Ammon's horn (tissue), 1 donor: ENCODE results near the gene ASB5.
"Not testable (repeated sequence)": the region's sequence is repeated elsewhere in the genome, so short reads cannot be mapped to it uniquely, and the experiment has no call there.

Experiments
- DNase-seq: peaks from one replicate; pipeline ENCODE4 v3.0.0-alpha.2; 2016; ENCODE audit warnings: low spot score

Gene ASB5

GRCh38 chr4:176222149-176222548, 46.9 kb downstream of the ASB5 start:
- DNase-seq = no peak

GRCh38 chr4:176217510-176217909, 51.5 kb downstream of the ASB5 start:
- no peak for DNase-seq

- DNase-seq = not testable (repeated sequence)
Measured at GRCh38 chr4:176212351-176212750, 56.7 kb downstream of the ASB5 start.

- DNase-seq = no peak
Measured at GRCh38 chr4:176210579-176211296, 58.3 kb downstream of the ASB5 start.

GRCh38 chr4:176210101-176210500, 58.9 kb downstream of the ASB5 start:
- DNase-seq = no peak

GRCh38 chr4:176209535-176209934, 59.5 kb downstream of the ASB5 start:
- DNase-seq = no peak

- no peak for DNase-seq
Measured at GRCh38 chr4:176207839-176208238, 61.2 kb downstream of the ASB5 start.

- DNase-seq = no peak
Measured at GRCh38 chr4:176205299-176205698, 63.7 kb downstream of the ASB5 start.

- DNase-seq = no peak
Measured at GRCh38 chr4:176198316-176198903, 70.6 kb downstream of the ASB5 start.

GRCh38 chr4:176195184-176195978, 73.6 kb downstream of the ASB5 start, which contains the start of gene SPATA4:
Gene SPATA4, minus strand, starts transcription at chr4:176195585. Its CDS starts 23 bp downstream, at chr4:176195562.
- DNase-seq = peak; percentile 97

GRCh38 chr4:176193938-176194337, 75.1 kb downstream of the ASB5 start:
- no peak for DNase-seq

- no peak for DNase-seq
Measured at GRCh38 chr4:176193126-176193525, 75.9 kb downstream of the ASB5 start.

GRCh38 chr4:176191974-176192373, 77.0 kb downstream of the ASB5 start:
- DNase-seq = peak; percentile 22

GRCh38 chr4:176189891-176190795, 78.9 kb downstream of the ASB5 start:
- DNase-seq = no peak

- no peak for DNase-seq
Measured at GRCh38 chr4:176188654-176189053, 80.4 kb downstream of the ASB5 start.

GRCh38 chr4:176187624-176188023, 81.4 kb downstream of the ASB5 start:
- no peak for DNase-seq

GRCh38 chr4:176186671-176187395, 82.2 kb downstream of the ASB5 start:
- DNase-seq = no peak

- no peak for DNase-seq
Measured at GRCh38 chr4:176186067-176186466, 83.0 kb downstream of the ASB5 start.

- DNase-seq = no peak
Measured at GRCh38 chr4:176185051-176185450, 84.0 kb downstream of the ASB5 start.
